HCEC 1CT (cell line): ENCODE data around the gene RWDD4.
A peak's percentile ranks its signal among the peaks of the same experiment; 100 is the strongest.

Experiments
- DNase-seq: peaks from one replicate; pipeline ENCODE4 v3.0.0-alpha.2; 2017

RWDD4 gene

GRCh38 chr4:183659029-183659871, at the start of gene RWDD4, which contains the start of gene TRAPPC11:
RWDD4 (minus strand) TSS chr4:183659185; CDS start chr4:183658952, 233 bp downstream.
TRAPPC11 (plus strand) TSS chr4:183659293; CDS start chr4:183663868, 4,575 bp downstream.
- peak; percentile 92 for DNase-seq

GRCh38 chr4:183702492-183702891, 43.5 kb upstream of the RWDD4 start:
- DNase-seq, result no peak

- no peak for DNase-seq
Observed at GRCh38 chr4:183700407-183700806, 41.4 kb upstream of the RWDD4 start.

- no peak for DNase-seq
Observed at GRCh38 chr4:183698909-183699308, 39.9 kb upstream of the RWDD4 start.

- no peak for DNase-seq
Observed at GRCh38 chr4:183691897-183692296, 32.9 kb upstream of the RWDD4 start.

GRCh38 chr4:183691006-183691405, 32.0 kb upstream of the RWDD4 start:
- DNase-seq, result no peak

GRCh38 chr4:183688216-183688615, 29.2 kb upstream of the RWDD4 start:
- no peak for DNase-seq

- DNase-seq, result no peak
Observed at GRCh38 chr4:183686461-183686860, 27.5 kb upstream of the RWDD4 start.

GRCh38 chr4:183681119-183681518, 22.1 kb upstream of the RWDD4 start:
- DNase-seq, result no peak

- DNase-seq, result no peak
Observed at GRCh38 chr4:183675625-183676024, 16.6 kb upstream of the RWDD4 start.

GRCh38 chr4:183674153-183674552, 15.2 kb upstream of the RWDD4 start:
- no peak for DNase-seq

- DNase-seq, result no peak
Observed at GRCh38 chr4:183670960-183671555, 12.1 kb upstream of the RWDD4 start.

- no peak for DNase-seq
Observed at GRCh38 chr4:183670251-183670650, 11.3 kb upstream of the RWDD4 start.

GRCh38 chr4:183666088-183666487, 7.1 kb upstream of the RWDD4 start:
- DNase-seq, result no peak

- no peak for DNase-seq
Observed at GRCh38 chr4:183659872-183660242, 872 bp upstream of the RWDD4 start.

GRCh38 chr4:183658362-183659028, 490 bp downstream of the RWDD4 start:
- DNase-seq, result peak; percentile 0

- DNase-seq, result no peak
Observed at GRCh38 chr4:183657564-183657963, 1.4 kb downstream of the RWDD4 start.

GRCh38 chr4:183645326-183645725, 13.7 kb downstream of the RWDD4 start:
- DNase-seq, result no peak

GRCh38 chr4:183639291-183639690, 19.7 kb downstream of the RWDD4 start:
- no peak for DNase-seq

- DNase-seq, result peak; percentile 15
Observed at GRCh38 chr4:183638436-183638835, 20.5 kb downstream of the RWDD4 start.

- DNase-seq, result peak; percentile 45
Observed at GRCh38 chr4:183637461-183637860, 21.5 kb downstream of the RWDD4 start.

- no peak for DNase-seq
Observed at GRCh38 chr4:183636923-183637322, 22.1 kb downstream of the RWDD4 start.

GRCh38 chr4:183636503-183636902, 22.5 kb downstream of the RWDD4 start:
- no peak for DNase-seq

- DNase-seq, result no peak
Observed at GRCh38 chr4:183635741-183636140, 23.2 kb downstream of the RWDD4 start.
